Measurements from ENCODE around the gene SCART1.

DNA sequence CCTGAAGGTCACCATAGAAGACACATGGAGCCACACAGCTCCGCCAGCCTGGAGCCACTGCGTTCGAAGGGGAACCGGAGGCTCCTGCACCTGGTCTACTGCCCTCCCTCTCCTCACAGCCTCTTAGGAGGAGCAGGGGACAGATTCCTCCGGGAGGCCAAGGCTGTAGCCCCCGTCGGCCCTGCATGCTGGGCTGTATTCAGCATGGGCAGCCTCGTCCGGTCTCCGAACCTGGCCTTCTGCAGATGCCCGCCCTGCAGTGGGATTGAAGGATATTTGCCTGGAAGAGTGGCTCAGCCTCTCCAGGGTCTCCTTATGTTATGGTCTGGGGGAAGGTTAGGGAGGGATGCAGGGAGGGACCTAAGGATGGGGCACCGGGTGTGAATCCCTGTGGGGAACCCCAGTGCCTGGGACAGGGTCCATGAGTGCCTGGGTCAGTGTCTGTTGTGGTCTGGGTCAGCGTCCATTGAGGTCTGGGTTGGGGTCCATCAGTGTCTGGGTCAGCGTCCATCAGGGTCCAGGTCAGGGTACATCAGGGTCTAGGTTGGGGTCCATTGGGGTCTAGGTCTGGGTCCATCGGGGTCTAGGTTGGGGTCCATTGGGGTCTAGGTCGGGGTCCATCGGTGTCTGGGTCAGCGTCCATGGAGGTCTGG, 13.0 kb upstream of the SCART1 start:
- TF ChIP-seq, protein P1, sequence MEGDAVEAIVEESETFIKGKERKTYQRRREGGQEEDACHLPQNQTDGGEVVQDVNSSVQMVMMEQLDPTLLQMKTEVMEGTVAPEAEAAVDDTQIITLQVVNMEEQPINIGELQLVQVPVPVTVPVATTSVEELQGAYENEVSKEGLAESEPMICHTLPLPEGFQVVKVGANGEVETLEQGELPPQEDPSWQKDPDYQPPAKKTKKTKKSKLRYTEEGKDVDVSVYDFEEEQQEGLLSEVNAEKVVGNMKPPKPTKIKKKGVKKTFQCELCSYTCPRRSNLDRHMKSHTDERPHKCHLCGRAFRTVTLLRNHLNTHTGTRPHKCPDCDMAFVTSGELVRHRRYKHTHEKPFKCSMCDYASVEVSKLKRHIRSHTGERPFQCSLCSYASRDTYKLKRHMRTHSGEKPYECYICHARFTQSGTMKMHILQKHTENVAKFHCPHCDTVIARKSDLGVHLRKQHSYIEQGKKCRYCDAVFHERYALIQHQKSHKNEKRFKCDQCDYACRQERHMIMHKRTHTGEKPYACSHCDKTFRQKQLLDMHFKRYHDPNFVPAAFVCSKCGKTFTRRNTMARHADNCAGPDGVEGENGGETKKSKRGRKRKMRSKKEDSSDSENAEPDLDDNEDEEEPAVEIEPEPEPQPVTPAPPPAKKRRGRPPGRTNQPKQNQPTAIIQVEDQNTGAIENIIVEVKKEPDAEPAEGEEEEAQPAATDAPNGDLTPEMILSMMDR (IDR thresholded peaks at IDR 0.05), result no peak
- no peak for TF ChIP-seq POLR2A (IDR thresholded peaks at IDR 0.05)

Data from heart left ventricle (tissue), 13 donors.